D721Med (cell line): Measurements from ENCODE around the gene B2M.
"Not testable (repeated sequence)": the region's sequence is repeated elsewhere in the genome, so short reads cannot be mapped to it uniquely, and the experiment has no call there.

ENCODE experiments used
- DNase-seq: peaks from one replicate; pipeline ENCODE4 v3.0.0; 2011; ENCODE audit warnings: low spot score; ENCODE audit not compliant: insufficient read length
- FAIRE-seq: peaks from 2 replicates; lab custom pipeline; 2011; peaks lifted over from hg19 to GRCh38; lab: Jason Lieb, UNC
- TF ChIP-seq, protein P1 (sequence below): IDR thresholded peaks from 2 replicates; pipeline ENCODE4 v1.5.1; 2012; ENCODE audit warnings: mild to moderate bottlenecking, control low read depth; ENCODE audit not compliant: insufficient read depth; ENCODE audit errors: missing control alignments

B2M gene

DNA sequence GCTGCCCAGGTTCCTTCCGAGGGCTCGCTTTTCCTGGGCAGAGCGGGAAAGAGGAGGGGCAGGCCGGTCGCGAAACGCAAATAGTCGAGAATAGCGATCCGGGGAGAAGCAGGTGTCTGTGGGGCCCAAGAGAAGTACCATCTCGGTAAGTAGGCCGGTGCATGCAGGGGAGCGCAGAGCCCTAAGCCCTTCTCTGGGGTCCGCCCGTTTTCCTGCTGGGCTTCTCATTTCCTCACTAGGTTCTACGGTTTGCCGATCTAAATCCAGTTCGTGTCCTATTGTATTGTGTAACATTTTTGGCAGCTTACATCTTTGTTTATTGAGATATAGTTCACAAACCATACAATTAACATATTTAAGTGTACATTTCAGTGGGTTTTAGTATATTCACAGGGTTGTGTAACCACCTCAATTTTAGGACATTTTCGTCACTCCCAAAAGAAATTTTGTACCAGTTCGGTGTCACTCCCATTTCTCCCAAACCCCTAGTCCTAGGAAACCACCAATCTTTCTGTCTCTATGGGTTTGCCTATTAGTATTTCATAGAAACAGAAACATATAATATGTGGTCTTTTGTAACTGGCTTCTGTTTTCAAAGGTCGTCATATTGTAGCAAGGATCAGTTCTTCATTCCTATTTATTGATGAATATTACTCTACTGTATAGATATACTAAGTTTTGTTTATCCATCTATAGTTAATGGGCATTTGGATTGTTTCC is 18.3 kb downstream of the B2M start:
- TF ChIP-seq, protein P1, sequence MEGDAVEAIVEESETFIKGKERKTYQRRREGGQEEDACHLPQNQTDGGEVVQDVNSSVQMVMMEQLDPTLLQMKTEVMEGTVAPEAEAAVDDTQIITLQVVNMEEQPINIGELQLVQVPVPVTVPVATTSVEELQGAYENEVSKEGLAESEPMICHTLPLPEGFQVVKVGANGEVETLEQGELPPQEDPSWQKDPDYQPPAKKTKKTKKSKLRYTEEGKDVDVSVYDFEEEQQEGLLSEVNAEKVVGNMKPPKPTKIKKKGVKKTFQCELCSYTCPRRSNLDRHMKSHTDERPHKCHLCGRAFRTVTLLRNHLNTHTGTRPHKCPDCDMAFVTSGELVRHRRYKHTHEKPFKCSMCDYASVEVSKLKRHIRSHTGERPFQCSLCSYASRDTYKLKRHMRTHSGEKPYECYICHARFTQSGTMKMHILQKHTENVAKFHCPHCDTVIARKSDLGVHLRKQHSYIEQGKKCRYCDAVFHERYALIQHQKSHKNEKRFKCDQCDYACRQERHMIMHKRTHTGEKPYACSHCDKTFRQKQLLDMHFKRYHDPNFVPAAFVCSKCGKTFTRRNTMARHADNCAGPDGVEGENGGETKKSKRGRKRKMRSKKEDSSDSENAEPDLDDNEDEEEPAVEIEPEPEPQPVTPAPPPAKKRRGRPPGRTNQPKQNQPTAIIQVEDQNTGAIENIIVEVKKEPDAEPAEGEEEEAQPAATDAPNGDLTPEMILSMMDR = no peak
- FAIRE-seq (no peak), DNase-seq (no peak)

DNA sequence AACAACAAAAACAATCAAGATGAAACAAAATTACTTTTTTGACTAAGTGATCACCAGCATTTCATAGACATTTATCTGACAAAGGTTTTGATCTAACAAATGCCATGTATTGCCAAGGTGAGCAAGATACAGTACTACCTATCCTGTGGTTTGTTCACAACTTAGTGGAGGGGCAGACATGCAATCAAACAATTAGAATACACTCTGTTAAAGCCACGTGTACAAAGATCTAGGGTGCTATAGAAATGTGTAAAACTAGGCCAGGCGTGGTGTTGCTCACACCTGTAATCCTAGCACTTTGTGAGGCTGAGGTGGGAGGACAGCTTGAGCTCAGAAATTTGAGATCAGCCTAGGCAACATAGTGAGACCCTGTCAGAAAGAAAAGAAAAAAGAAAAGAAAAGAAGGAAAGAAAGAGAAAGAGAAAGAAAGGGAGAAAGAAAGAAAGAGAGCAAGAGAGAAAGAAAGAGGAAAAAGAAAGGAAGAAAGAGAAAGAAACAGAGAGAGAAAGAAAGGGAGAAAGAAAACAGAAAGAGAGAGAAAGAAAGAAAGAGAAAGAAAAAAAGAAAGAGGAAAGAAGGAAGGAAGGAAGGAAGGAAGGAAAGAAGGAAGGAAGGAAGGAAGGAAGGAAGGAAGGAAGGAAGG is 23.6 kb downstream of the B2M start:
- no peak for FAIRE-seq
- TF ChIP-seq, protein P1 = no peak
- DNase-seq = no peak

DNA sequence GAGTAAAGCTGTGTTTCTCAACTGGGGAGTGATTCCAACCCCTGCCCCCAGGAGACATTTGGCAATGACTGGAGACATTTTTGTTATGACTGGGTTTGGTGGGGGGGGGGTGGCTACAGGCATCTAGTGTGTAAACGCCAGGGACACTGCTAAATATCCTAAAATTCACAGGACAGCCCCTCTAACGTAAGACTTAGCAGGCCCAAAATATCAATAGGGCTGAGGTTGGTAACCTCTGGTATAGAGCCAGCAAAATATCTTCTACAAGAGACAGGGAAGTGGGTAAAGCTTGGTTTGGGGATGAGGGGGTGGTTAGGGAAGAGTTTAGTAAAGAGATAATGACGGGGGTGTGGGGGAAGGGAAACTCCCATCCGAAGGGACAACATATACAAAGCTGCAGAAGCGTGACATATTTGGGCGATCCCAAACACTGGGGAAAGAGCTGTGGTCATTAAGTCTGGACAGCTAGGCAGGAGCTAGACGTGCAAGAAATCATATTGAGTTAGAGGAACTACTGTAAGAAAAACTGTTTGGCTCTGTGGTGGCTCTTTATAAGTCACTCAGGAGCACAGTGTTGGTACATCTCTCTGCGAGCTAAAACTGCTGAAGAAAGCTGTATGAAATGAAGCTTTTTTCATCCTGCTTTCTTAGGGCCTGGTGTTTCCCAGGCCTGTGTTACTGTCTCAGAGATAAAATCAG is 24.3 kb downstream of the B2M start:
- DNase-seq (no peak), FAIRE-seq (no peak)
- TF ChIP-seq, protein P1 = no peak

DNA sequence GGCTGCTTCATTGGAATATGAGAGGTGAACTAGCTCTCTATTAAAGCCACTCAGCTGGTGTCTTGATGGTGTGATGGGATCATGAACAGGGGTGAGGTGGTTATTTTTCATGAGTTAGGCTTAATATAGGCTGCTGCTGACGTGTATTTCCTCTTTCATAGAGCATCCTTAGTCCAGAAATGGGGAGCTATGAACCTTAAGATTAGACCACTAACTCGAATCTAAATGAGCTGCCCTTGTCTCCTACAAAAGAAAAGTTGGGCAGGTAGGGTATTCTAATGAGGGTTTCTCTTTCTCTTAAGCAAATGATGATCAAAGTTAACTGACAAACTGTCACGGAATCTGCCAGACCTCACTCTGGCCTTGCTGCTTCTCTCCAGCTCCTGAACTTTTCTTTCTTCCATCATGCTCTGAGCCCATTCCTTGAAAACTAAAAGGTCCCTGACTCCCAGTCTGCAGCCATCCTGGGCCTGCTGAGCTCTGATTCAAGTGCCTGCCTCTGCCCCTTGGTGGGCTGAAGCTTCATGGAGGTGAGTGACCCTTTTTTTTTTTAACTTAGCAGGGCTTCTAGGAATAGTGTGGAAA is 25.0 kb downstream of the B2M start, which contains the start of gene TRIM69:
TSS of gene TRIM69 (plus strand) at position 348 of the 585 bp plus-strand sequence. CDS start at position 525, 177 bp downstream.
- no peak for FAIRE-seq
- DNase-seq = no peak
- TF ChIP-seq, protein P1 = no peak

DNA sequence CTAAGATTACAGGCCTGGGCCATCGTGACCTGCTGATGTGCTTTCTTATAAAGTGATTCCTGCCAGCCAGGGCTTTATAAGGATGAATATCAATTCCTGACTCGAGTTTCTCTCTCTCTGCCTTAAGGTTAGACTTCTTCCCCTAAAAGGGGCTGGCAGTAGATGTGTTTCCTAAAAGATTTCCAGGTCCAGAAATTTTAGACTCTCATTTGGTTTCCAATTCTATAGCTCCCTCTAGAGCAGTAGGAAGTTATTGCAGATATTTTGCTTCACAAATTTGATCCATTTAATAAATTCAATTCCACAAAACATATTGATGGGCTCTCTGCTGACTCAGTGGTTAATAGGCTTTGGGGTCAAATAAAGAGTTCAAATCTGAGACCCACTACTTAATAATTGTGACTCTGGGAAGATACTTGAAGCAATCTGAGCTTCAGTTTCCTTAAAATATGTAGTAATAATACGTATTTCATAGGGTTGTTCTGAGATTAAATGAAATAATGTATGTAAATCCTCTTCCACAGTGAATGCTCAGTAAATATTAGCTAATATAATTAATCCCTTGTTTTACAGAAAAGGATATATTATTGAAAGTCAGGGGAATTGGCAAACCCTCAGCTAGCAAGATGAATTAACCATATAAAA is 27.1 kb downstream of the B2M start:
- FAIRE-seq (no peak), DNase-seq (no peak)
- TF ChIP-seq, protein P1 = peak; percentile 77

DNA sequence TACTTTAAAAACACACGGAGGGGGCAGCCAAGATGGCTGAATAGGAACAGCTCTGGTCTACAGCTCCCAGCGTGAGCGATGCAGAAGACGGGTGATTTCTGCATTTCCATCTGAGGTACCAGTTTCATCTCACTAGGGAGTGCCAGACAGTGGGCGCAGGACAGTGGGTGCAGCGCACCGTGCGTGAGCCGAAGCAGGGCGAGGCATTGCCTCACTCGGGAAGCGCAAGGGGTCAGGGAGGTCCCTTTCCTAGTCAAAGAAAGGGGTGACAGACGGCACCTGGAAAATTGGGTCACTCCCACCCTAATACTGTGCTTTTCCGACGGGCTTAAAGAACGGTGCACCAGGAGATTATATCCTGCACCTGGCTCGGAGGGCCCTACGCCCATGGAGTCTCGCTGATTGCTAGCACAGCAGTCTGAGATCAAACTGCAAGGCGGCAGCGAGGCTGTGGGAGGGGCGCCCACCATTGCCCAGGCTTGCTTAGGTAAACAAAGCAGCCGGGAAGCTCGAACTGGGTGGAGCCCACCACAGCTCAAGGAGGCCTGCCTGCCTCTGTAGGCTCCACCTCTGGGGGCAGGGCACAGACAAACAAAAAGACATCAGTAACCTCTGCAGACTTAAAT is 28.0 kb downstream of the B2M start:
- DNase-seq, FAIRE-seq: not testable (repeated sequence)

DNA sequence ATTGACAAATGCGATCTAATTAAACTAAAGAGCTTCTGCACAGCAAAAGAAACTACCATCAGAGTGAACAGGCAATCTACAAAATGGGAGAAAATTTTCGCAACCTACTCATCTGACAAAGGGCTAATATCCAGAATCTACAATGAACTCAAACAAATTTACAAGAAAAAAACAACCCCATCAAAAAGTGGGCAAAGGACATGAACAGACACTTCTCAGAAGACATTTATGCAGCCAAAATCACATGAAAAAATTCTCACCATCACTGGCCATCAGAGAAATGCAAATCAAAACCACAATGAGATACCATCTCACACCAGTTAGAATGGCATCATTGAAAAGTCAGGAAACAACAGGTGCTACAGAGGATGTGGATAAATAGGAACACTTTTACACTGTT is 32.1 kb downstream of the B2M start:
- not testable (repeated sequence) for DNase-seq, FAIRE-seq
